Fibroblast of skin of back (primary cell): ENCODE measurements around the gene NAP1L2. TPM values are rescaled to one million over a fixed set of nuclear protein-coding genes. Genes with fewer than 3 reads are reported as not detected.
"Not testable (repeated sequence)": the region's sequence is repeated elsewhere in the genome, so short reads cannot be mapped to it uniquely, and the experiment has no call there.

Source experiments
- DNase-seq: peaks from one replicate; pipeline ENCODE4 v3.0.0-alpha.2; 2013
- polyA plus RNA-seq, 2 experiments: library from polyadenylated mRNA; unstranded; fragments of 120-200 nt; gene quantifications; one replicate each; pipeline ENCODE4 v1.2.1, GENCODE V29; 2013; ENCODE audit not compliant: insufficient read length in 2 of 2

NAP1L2 gene
- polyA plus RNA-seq (2013, experiment 1 of 2; ENCODE audit: insufficient read length) = not detected
- not detected for polyA plus RNA-seq (2013, experiment 2 of 2; ENCODE audit: insufficient read length)

DNA sequence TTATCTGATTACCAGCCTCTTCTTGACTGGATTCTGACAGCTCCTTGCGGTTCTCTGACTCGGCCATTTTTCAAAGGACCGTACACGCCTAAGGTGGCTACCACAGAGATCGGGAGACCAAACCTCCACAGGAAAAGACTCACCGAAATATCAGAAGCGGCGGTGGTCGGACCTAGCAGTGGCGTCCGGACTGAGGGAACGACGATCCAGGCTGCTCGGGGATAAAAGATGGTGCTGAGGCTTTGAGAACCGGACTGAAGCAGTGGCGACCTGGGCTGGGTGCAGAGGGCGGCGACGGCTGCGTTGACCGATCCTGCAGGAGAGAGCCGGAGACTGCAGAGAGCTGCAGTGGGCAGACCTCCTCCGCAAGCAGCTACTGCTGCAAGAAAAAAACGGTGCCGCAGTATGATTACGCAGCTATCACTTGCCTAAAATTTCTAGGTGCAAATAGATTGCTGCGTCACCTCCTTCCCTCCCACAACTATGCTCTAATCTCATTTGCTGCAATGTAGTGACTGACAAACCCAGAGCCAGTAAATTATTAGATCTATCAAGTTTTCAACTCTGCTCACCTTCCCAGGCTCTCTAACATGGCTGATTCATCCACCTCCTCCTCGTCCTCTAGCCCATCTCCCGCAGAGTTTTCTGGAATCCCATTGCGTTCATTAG is at the start of gene NAP1L2:
Gene NAP1L2, minus strand, starts transcription at position 426 of the 669 bp plus-strand sequence. Its CDS starts 359 bp downstream, at position 67.
- no peak for DNase-seq

- no peak for DNase-seq
Observed at GRCh38 chrX:73262991-73263390, 48.3 kb upstream of the NAP1L2 start.

GRCh38 chrX:73239242-73239641 is 24.6 kb upstream of the NAP1L2 start:
- DNase-seq = no peak

DNA sequence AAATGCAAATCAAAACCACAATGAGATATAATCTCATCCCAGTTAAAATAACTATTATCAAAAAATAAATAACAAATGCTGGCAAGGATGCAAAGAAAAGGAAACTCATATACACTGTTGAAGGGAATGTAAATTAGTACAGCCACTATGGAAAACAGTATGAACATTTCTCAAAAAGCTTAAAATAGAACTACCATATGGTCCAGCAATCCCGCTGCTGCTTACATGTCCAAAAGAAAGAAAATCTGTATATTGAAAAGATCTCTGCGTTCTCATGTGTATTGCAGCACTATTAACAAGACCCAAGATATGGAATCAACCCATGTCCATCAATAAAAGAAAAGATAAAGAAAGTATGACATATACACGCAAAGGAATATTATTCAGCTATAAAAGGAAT is 3.0 kb upstream of the NAP1L2 start:
- no peak for DNase-seq

- DNase-seq = no peak
Observed at GRCh38 chrX:73215246-73215645, 595 bp upstream of the NAP1L2 start.

GRCh38 chrX:73213734-73214425 is 771 bp downstream of the NAP1L2 start:
- DNase-seq = no peak

DNA sequence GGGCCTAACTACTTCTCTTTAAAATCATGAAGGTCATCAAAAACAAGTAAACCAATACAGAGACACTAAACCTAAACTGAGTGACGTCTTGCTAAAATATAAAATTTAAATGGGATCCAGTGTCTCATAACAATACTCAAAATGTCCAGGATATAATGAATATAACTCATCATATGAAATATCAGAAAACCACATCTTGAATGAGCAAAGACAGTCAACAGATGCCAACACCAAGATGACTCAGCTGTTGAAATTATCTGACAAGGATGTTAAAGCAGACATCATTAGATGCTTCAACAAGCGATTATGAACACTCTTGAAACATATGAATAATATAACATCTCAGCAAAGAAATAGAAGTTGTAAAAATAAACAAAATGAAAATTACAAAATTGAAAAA is 8.3 kb downstream of the NAP1L2 start:
- no peak for DNase-seq

DNA sequence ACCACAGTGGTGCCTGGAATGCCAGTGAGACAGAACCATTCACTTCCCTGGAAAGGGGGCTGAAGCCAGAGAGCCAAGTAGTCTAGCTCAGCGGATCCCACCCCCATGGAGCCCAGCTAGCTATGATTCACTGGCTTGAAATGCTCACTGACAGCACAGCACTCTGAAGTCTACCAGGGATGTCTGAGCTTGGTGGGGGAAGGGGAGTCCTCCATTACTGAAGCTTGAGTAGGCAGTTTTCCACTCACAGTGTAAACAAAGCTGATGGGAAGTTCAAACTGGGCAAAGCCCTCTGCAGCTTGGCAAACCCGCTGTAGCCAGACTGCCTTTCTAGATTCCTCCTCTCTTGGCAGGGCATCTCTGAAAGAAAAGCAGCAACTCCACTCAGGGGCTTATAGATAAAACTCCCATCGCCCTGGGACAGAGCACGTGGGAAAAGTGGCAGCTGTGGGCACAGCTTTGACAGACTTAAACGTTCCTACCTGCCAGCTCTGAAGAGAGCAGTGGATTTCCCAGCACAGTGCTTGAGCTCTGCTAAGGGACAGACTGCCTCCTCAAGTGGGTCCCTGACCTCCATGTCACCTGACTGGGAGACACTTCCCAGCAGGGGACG is 32.0 kb downstream of the NAP1L2 start:
- DNase-seq = no peak

DNA sequence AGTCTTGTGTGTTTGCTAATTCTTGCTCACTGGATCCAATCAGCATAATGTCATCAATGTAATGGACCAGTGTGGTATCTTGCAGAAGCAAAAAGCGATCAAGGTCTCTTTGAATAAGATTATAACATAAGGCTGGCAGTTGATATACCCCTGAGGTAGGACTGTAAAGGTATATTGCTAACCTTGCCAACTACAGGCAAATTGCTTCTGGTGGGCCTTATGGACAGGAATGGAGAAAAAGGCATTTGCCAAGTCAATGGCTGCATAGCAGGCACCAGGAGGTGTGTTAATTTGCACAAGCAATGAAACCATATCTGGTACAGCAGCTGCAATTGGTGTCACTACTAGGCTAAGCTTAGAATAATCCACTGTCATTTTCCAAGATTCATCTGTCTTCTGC is 45.7 kb downstream of the NAP1L2 start:
- not testable (repeated sequence) for DNase-seq
